Mesenchymal stem cell (in vitro differentiated cells and primary cell): ENCODE data around the gene UBASH3B.

ENCODE experiments used
- DNase-seq: peaks from one replicate; pipeline ENCODE4 v3.0.0-alpha.2; 2013
- H2AFZ ChIP-seq: one replicate; pipeline ENCODE4 v1.6.1; 2013; ENCODE audit warnings: low read depth, mild to moderate bottlenecking, control low read depth, inconsistent platforms, low read length, moderate library complexity
- H2AK5ac ChIP-seq: 2 replicates; pipeline ENCODE4 v1.6.1; 2013; ENCODE audit warnings: low read length, moderate library complexity, mild to moderate bottlenecking, inconsistent platforms; ENCODE audit not compliant: severe bottlenecking
- H2BK120ac ChIP-seq: one replicate; pipeline ENCODE4 v1.6.1; 2013; ENCODE audit warnings: low read depth, mild to moderate bottlenecking, inconsistent platforms, low read length, moderate library complexity
- H2BK12ac ChIP-seq, 2 experiments: one replicate each; pipeline ENCODE4 v1.6.1; 2013; ENCODE audit warnings: inconsistent platforms in 2 of 2, low read length in 2 of 2, mild to moderate bottlenecking in 2 of 2, moderate library complexity in 2 of 2, control low read depth in 1 of 2
- H2BK15ac ChIP-seq: one replicate; pipeline ENCODE4 v1.6.1; 2013; ENCODE audit warnings: mild to moderate bottlenecking, low read depth, inconsistent platforms; ENCODE audit not compliant: poor library complexity, severe bottlenecking
- H2BK5ac ChIP-seq: 2 replicates; pipeline ENCODE4 v1.6.1; 2013; ENCODE audit warnings: low read depth, mild to moderate bottlenecking, low read length, control low read depth, inconsistent platforms; ENCODE audit not compliant: poor library complexity, severe bottlenecking
- H3K14ac ChIP-seq, 2 experiments: one replicate each; pipeline ENCODE4 v1.6.1; 2013; ENCODE audit warnings: inconsistent platforms in 2 of 2, low read length in 2 of 2, control low read depth in 1 of 2, mild to moderate bottlenecking in 1 of 2, moderate library complexity in 1 of 2
- H3K18ac ChIP-seq, 2 experiments: one replicate each; pipeline ENCODE4 v1.6.1; 2013; ENCODE audit warnings: inconsistent platforms in 2 of 2, low read length in 2 of 2, control low read depth in 1 of 2, low read depth in 1 of 2, mild to moderate bottlenecking in 1 of 2
- H3K23ac ChIP-seq, 2 experiments: one replicate each; pipeline ENCODE4 v1.6.1; 2013; ENCODE audit warnings: inconsistent platforms in 2 of 2, low read length in 2 of 2, mild to moderate bottlenecking in 2 of 2, moderate library complexity in 2 of 2, control low read depth in 1 of 2
- H3K27ac ChIP-seq: 2 replicates; pipeline ENCODE4 v1.5.1; 2013; ENCODE audit warnings: mild to moderate bottlenecking, moderate library complexity, low read length, control low read depth, inconsistent platforms; ENCODE audit not compliant: poor library complexity, severe bottlenecking
- H3K27me3 ChIP-seq, 2 experiments: 2 replicates each; pipeline versions ENCODE4 v1.6.1 to v1.7.0; 2013; ENCODE audit warnings: low read length in 2 of 2, mild to moderate bottlenecking in 2 of 2, moderate library complexity in 2 of 2, control low read depth in 1 of 2, inconsistent platforms in 1 of 2; ENCODE audit not compliant: control insufficient read depth in 1 of 2, insufficient read depth in 1 of 2
- H3K36me3 ChIP-seq, 2 experiments: 2 replicates each; pipeline versions ENCODE4 v1.6.1 to v1.7.0; 2013; ENCODE audit warnings: low read length in 2 of 2, control low read depth in 1 of 2, inconsistent platforms in 1 of 2, low read depth in 1 of 2, mild to moderate bottlenecking in 1 of 2; ENCODE audit not compliant: insufficient read depth in 2 of 2, control insufficient read depth in 1 of 2
- H3K4ac ChIP-seq, 2 experiments: one replicate each; pipeline ENCODE4 v1.6.1; 2013; ENCODE audit warnings: inconsistent platforms in 2 of 2, low read length in 2 of 2, mild to moderate bottlenecking in 2 of 2, moderate library complexity in 2 of 2, control low read depth in 1 of 2, low read depth in 1 of 2
- H3K4me1 ChIP-seq: 2 replicates; pipeline ENCODE4 v1.6.1; 2013; ENCODE audit warnings: low read depth, low read length, control low read depth; ENCODE audit not compliant: control insufficient read depth, insufficient read depth
- H3K4me2 ChIP-seq: 2 replicates; pipeline ENCODE4 v1.6.1; 2013; ENCODE audit warnings: low read length, mild to moderate bottlenecking, inconsistent platforms; ENCODE audit not compliant: poor library complexity, severe bottlenecking
- H3K4me3 ChIP-seq, 2 experiments: 2 replicates each; pipeline versions ENCODE4 v1.5.1 to v1.7.0; 2013; ENCODE audit warnings: low read length in 2 of 2, mild to moderate bottlenecking in 2 of 2, control low read depth in 1 of 2, low read depth in 1 of 2; ENCODE audit not compliant: insufficient read depth in 1 of 2
- H3K79me1 ChIP-seq: replicated peaks from 2 replicates; pipeline ENCODE4 v1.6.1; 2013; ENCODE audit warnings: mild to moderate bottlenecking, control low read depth, low read length, inconsistent platforms; ENCODE audit not compliant: poor library complexity, severe bottlenecking
- H3K9ac ChIP-seq: 2 replicates; pipeline ENCODE4 v1.7.0; 2013; ENCODE audit warnings: mild to moderate bottlenecking, low read length, moderate library complexity
- H3K9me3 ChIP-seq: 2 replicates; pipeline ENCODE4 v1.7.0; 2013; ENCODE audit warnings: mild to moderate bottlenecking, low read length; ENCODE audit not compliant: control insufficient read depth
- H4K8ac ChIP-seq: one replicate; pipeline ENCODE4 v1.6.1; 2013; ENCODE audit warnings: inconsistent platforms, mild to moderate bottlenecking, low read length, moderate library complexity
- H4K91ac ChIP-seq: one replicate; pipeline ENCODE4 v1.6.1; 2013; ENCODE audit warnings: mild to moderate bottlenecking, low read length, inconsistent platforms
- WGBS: methylation state at CpG from one replicate; pipeline ENCODE4 v1.1.7; 2013; ENCODE audit warnings: mixed read lengths; 5-methylcytosine and 5-hydroxymethylcytosine counted together

The UBASH3B gene

DNA sequence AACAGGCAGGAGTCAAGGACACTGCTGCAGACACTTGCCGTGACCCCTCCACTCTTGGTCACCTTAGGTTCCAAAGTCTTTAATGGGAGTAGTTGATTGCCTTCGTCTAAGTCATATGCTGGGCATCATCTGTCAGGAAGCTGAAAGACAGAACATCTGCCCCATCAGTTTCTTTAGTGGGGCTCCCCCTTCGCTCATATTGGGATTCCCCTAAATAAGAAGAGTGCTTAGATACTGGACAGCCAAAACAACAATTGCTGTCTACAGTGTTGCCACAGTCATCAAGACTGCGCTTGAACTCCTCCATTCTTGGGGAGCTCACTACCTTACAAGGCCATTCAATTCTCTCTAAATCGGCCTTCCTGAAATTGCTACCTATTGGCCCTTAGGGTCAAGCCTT, 58.5 kb downstream of the UBASH3B start:
- Histone ChIP-seq H3K9ac (no peak overlapping the region), H3K18ac (no peak overlapping the region), H3K4ac (no peak overlapping the region), H3K36me3 (peaks cover 0 to 4% of the 10 kb centered on the region in 2 experiments), H3K27ac (no peak overlapping the region), H3K27me3 (no peaks in the 10 kb centered on the region), H4K8ac (peak overlapping the region; percentile 25), H2BK15ac (no peak overlapping the region), H2AFZ (no peak overlapping the region), H2BK5ac (no peak overlapping the region), H4K91ac (no peak overlapping the region), H3K4me1 (peaks cover 18% of the 10 kb centered on the region), H2BK120ac (no peak overlapping the region), H3K9me3 (no peaks in the 10 kb centered on the region), H3K79me1 (peaks cover 26% of the 10 kb centered on the region), H3K14ac (no peak overlapping the region), H3K23ac (no peak overlapping the region), H3K4me2 (no peak overlapping the region), H2BK12ac (no peak overlapping the region), H2AK5ac (no peak overlapping the region), H3K4me3 (no peak overlapping the region)
- DNase-seq: no peak
- 95% methylated on average over 5 of the region's 5 CpGs for WGBS

DNA sequence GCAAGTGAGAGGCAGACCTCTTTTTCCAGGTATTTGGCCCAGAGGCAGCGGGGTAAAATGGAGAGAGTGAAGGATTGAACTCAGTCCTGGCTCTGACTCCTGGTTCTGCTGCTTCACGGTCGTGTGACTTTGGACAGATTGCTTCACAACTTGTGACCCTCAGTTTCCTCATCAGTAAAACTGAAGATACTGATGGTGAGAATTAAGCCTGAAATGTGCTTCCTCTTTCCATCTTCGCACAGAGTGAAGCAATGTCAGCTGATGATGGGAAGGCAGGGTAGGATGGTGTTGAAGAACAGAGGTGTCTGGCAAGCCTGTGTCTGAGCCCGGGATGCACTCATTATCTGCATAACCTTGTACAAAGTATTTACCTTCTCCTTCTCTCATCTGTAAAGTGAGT, 59.0 kb downstream of the UBASH3B start:
- no peak overlapping the region for H3K4me3 ChIP-seq
- H3K79me1 ChIP-seq: peaks cover 26% of the 10 kb centered on the region
- no peak for DNase-seq
- H3K27me3 ChIP-seq: no peaks in the 10 kb centered on the region
- no peak overlapping the region for H4K8ac ChIP-seq
- peaks cover 0 to 4% of the 10 kb centered on the region in 2 experiments for H3K36me3 ChIP-seq
- no peaks in the 10 kb centered on the region for H3K9me3 ChIP-seq
- H2AK5ac ChIP-seq: no peak overlapping the region
- H3K4ac ChIP-seq: no peak overlapping the region
- WGBS: 100% methylated on average over 3 of the region's 5 CpGs
- no peak overlapping the region for H3K23ac ChIP-seq
- H3K18ac ChIP-seq: no peak overlapping the region
- H2BK15ac ChIP-seq: no peak overlapping the region
- H3K27ac ChIP-seq: no peak overlapping the region
- H3K14ac ChIP-seq: no peak overlapping the region
- no peak overlapping the region for H4K91ac ChIP-seq
- no peak overlapping the region for H2BK120ac ChIP-seq
- no peak overlapping the region for H3K9ac ChIP-seq
- no peak overlapping the region for H2BK5ac ChIP-seq
- H2BK12ac ChIP-seq: no peak overlapping the region
- H3K4me2 ChIP-seq: no peak overlapping the region
- no peak overlapping the region for H2AFZ ChIP-seq
- H3K4me1 ChIP-seq: peaks cover 17% of the 10 kb centered on the region

DNA sequence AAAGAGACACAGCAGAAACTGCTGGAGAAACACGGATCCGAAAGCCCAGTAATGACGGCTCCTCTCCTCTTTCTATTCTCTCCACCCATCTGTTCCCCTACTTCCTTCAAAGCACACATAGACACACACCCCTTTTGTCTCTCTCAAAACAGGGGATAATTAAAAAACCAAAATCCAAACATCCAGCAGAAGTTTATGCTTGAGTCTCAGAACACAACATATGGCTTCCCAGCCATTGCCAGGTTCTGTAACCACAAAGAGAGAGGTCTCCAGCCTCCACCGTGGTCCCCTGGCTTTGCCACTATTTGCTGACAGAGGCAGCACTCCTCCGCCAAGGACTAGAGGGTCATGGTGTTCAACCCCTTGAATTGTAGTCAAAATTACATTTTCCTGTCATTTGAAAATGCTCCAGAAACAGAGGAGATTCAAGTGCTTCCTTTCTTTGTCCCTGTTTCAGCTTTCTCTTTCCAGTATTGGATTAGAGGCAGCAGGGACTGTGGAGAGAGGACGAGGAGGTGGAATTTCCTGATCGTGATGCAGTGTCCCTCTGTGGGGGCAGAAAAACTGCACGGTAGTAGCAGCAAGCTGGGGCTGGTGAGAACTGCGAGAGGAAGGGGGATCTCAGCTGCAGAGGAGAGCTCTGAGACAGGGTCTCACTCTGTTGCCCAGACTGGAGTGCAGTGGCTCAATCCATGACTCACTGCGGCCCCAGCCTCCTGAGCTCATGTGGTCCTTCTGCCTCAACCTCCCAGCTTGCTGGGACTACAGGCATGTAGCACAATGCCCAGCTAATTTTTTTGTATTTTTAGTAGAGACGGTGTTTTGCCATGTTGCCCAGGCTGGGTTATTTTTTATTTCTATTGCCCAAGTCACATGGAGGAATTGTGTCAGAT, 60.3 kb downstream of the UBASH3B start:
- Histone ChIP-seq H3K4me3 (no peak overlapping the region), H3K23ac (no peak overlapping the region), H3K79me1 (peaks cover 32% of the 10 kb centered on the region), H3K27ac (no peak overlapping the region), H2BK12ac (no peak overlapping the region), H3K18ac (no peak overlapping the region), H3K4me1 (peaks cover 14% of the 10 kb centered on the region), H3K4ac (no peak overlapping the region), H2BK120ac (no peak overlapping the region), H3K14ac (no peak overlapping the region), H4K8ac (peak overlapping the region; percentile 73), H3K9me3 (no peaks in the 10 kb centered on the region), H2AFZ (no peak overlapping the region), H3K9ac (no peak overlapping the region), H4K91ac (peak overlapping the region; percentile 40), H3K27me3 (no peaks in the 10 kb centered on the region), H2AK5ac (no peak overlapping the region), H3K36me3 (peaks cover 0 to 4% of the 10 kb centered on the region in 2 experiments), H2BK5ac (no peak overlapping the region), H3K4me2 (no peak overlapping the region), H2BK15ac (no peak overlapping the region)
- 73% methylated on average over 10 of the region's 11 CpGs for WGBS
- DNase-seq: peak; percentile 37

DNA sequence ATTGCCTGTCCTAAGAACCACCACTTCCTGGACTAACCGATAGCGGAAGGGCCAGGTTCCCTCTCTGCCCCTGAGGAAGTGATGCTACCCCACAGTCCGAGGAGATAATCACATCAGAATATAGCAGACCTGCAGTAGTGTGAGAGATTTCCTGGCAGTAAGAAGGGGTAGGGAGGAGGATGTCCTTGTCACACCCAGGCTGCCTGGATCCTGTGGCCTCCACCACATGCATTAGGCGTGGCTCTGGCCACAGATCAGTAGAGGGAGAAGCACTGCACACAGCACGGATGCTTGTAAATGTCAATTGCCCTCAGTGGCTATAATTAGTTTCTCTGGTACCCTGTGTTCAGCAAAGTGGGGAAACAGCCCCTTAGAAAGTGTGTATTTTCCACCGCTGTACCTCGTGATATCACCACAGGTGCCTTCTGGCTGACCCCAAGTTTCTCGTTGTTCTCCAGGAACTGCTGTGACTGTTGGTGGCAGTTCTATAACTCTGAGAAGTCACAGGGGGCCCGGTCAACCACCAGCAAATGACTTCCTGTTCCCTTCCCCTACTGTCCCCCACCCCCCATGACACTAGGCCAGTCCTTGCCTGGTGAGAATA, 61.8 kb downstream of the UBASH3B start:
- Histone ChIP-seq H3K79me1 (peaks cover 27% of the 10 kb centered on the region), H3K27ac (no peak overlapping the region), H2BK120ac (no peak overlapping the region), H4K91ac (no peak overlapping the region), H3K9me3 (no peaks in the 10 kb centered on the region), H2BK5ac (no peak overlapping the region), H2AFZ (no peak overlapping the region), H3K4me3 (no peak overlapping the region), H3K23ac (no peak overlapping the region), H3K4me1 (peaks cover 11% of the 10 kb centered on the region), H3K36me3 (peaks cover 0 to 2% of the 10 kb centered on the region in 2 experiments), H3K18ac (no peak overlapping the region), H4K8ac (no peak overlapping the region), H3K4me2 (no peak overlapping the region), H2AK5ac (peak overlapping the region; percentile 59), H2BK12ac (peak overlapping the region in 1 of 2 experiments; percentile 65), H2BK15ac (no peak overlapping the region), H3K14ac (peak overlapping the region in 1 of 2 experiments; percentile 53), H3K4ac (no peak overlapping the region), H3K9ac (no peak overlapping the region), H3K27me3 (no peaks in the 10 kb centered on the region)
- no peak for DNase-seq
- WGBS: 82% methylated on average over 9 of the region's 9 CpGs
